PC-3 (cell line): ENCODE data around the gene VASN.

ENCODE experiments used
- CTCF ChIP-seq: fragments of 300-600 bp; sonication (generic); conservative IDR thresholded peaks from 2 replicates; pipeline ENCODE4 v1.5.1; 2017; ENCODE audit warnings: antibody characterized with exemption, low read depth, mild to moderate bottlenecking, low read length
- EZH2 ChIP-seq: fragments of 300-600 bp; sonication (generic); IDR thresholded peaks from one replicate; pipeline ENCODE4 v1.6.1; 2017; ENCODE audit warnings: antibody characterized with exemption, mild to moderate bottlenecking, low read length; ENCODE audit not compliant: unreplicated experiment

- TF ChIP-seq CTCF: no peak
- TF ChIP-seq EZH2: no peak
Observed at GRCh38 chr16:4360538-4361021, 11.1 kb upstream of the VASN start.
